LNCAP (cell line): ENCODE results near the gene EXOC6B.

ENCODE experiments used
- CTCF ChIP-seq: fragments of 450-650 bp; IDR thresholded peaks from 2 replicates; pipeline ENCODE4 v1.5.1; 2017; ENCODE audit warnings: mild to moderate bottlenecking

Gene EXOC6B

DNA sequence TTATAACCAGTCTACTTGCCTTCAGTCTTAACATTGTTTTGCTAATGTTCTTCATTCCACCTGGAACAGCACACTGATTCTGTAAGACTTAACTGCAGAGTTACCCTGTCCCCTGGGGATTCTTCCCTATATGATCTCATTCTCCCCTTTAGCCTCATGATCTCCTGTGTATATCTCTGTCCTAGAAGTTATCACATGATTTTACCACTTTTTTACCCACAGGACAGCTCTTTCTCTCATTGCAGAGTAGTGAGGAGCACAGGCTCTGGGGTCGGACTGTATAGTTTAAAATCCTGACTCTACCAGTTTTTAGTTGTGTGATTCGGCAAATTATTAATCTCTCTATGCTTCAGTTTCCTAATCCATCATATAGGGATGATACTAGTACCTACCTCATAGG is 14.2 kb upstream of the EXOC6B start:
- TF ChIP-seq CTCF: no peak

GRCh38 chr2:72837171-72837570 is 11.3 kb upstream of the EXOC6B start:
- no peak for TF ChIP-seq CTCF

- no peak for TF ChIP-seq CTCF
Observed at GRCh38 chr2:72835403-72835802, 9.6 kb upstream of the EXOC6B start.

- TF ChIP-seq CTCF: no peak
Observed at GRCh38 chr2:72834596-72834995, 8.8 kb upstream of the EXOC6B start.

DNA sequence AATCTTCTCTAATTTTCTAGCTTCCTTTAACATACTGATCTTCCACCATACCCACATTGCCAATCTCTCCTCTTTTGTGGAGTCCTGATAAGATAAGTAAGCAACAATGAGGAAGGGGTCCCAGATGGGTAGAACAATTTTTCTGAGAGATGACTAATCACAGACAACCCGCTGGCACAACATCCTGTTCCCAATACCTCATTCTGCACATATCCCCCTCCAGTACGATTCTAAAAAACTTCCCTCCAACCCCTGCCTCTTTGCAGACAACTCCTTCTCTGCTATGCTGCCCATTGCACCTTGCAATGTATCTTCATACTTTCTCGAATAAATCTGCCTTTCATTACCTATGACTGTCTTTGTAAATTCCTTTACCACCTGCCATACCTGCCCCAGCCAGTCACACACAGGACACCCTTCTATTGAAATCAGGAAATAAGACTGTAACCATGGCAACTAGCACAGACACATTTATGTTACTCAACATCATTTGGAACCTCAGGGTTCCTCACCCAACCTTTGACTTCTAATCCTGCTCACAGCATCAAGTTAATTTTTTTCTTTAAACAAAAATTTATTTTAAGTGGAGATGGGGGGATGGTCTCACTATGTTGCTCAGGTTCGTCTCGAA is 7.4 kb upstream of the EXOC6B start:
- no peak for TF ChIP-seq CTCF

DNA sequence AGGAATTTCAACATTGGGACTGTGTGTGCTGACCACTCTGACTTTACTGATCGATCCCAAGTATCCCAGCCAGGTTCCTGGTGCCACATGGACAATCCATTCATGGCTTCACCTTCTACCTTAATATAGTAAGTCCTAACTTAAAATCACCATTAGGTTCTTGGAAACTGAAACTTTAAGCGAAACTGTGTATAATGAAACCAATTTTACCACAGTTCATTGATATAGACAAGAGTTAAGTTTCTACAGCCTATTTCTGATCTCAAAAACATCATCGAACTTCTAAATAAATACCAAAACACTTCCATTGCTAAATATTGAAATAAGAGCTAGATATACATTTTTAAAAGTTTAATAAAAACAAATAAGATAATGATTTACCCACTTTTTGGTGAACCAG is 4.4 kb upstream of the EXOC6B start:
- no peak for TF ChIP-seq CTCF

DNA sequence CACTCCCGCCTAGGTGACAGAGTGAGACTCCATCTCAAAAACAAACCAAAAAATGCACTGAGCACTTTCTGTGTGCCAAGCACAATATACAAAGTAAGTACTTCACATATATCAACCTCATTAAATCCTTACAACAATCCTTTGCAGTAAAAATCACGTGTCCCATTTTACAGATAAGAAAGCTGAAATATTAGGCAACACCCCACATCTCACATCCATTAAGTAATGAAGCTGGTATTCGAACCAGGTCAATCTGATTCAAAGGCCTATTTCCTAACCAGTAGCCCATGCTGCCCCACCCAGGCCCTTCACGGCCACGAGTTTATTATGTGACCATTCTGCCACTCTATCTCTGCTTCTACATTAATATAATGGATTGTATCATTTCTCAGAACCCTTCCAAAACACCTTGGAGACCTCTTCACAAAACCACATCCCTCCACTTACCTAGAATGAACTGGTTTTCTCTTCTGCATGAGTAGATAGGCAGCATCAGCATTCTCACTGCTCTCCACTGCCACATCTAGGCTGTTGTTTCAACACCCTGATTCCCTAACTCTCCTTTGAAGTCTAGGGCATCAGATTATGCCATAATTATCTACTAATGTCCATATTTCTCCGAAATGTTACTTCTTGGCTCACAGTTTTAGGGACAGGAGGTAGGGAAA is 3.1 kb upstream of the EXOC6B start:
- TF ChIP-seq CTCF: no peak
